Pancreas (tissue), 10 donors: ENCODE results near the gene EIF4A3. TPM values are rescaled to one million over a fixed set of nuclear protein-coding genes. Genes with fewer than 3 reads are reported as not detected.

Source experiments
- ATAC-seq, 4 donors: fragments of 200-7000 bp; cut with Tn5 transposase; one replicate each; pipeline versions ENCODE4 v1.8.0 to v1.9.1; 2020; ENCODE audit warnings: mild to moderate bottlenecking in 4 of 4, moderate library complexity in 4 of 4
- DNase-seq, 6 donors: peaks; one replicate each; pipeline ENCODE4 v3.0.0-alpha.2; 2020
- FAIRE-seq: peaks from 2 replicates; lab custom pipeline; 2012; peaks lifted over from hg19 to GRCh38; lab: Jason Lieb, UNC
- H3K27ac ChIP-seq, 4 donors: fragments of 200-600 bp; sonication (generic); 1 replicate in 3 of 4; 2 replicates in 1 of 4; pipeline versions ENCODE4 v1.5.0 to v1.8.0; 2020
- H3K27me3 ChIP-seq, 4 donors: fragments of 200-600 bp; one replicate each; pipeline ENCODE4 v1.8.0; 2021
- H3K36me3 ChIP-seq, 3 donors: fragments of 200-600 bp; sonication (generic) in 1 of 3; one replicate each; pipeline versions ENCODE4 v1.5.0 to v1.8.0; 2020 to 2021
- H3K4me1 ChIP-seq, 3 donors: fragments of 200-600 bp; one replicate each; pipeline ENCODE4 v1.8.0; 2021
- H3K4me3 ChIP-seq, 4 donors: fragments of 200-600 bp; sonication (generic) in 2 of 4; one replicate each; pipeline versions ENCODE4 v1.5.0 to v1.8.0; 2020 to 2021
- H3K9me3 ChIP-seq, 4 donors: fragments of 200-600 bp; one replicate each; pipeline ENCODE4 v1.8.0; 2021
- CTCF ChIP-seq, 4 donors: fragments of 200-600 bp; sonication (generic) in 3 of 4; IDR thresholded peaks; one replicate each; pipeline versions ENCODE4 v1.5.0 to v1.8.0; 2021; ENCODE audit warnings: antibody characterized with exemption in 4 of 4
- WGBS, 2 donors: extraction: QIAGEN DNeasy Blood & Tissue Kit; methylation state at CpG; one replicate each; pipeline ENCODE4 v1.1.7; 2013; 5-methylcytosine and 5-hydroxymethylcytosine counted together
- intact Hi-C, 3 donors: fragments of 100-400 bp; cut with DNase I; formaldehyde crosslinking; loops; one replicate each; pipeline versions ENCODE4 v1.11.1 to v1.14.2; 2022
- polyA plus RNA-seq, 2 donors: library from polyadenylated mRNA; stranded (reverse); fragments of 200-250 nt; gene quantifications; one replicate each; pipeline ENCODE4 v1.2.3, GENCODE V29; 2013
- total RNA-seq, 6 donors: library from RNA; stranded (reverse); fragmentation: NEBNext Ultra II Directional in 4 of 6; extraction: Animal tissue kit (Norgen Biotek cat#: 25700) in 4 of 6; gene quantifications; one replicate each; pipeline versions ENCODE4 v1.2.1 to v1.2.4, GENCODE V29; 2021 to 2023
- donor health status: healthy with polysubstance abuse.
- donor health status: DM: no; HTN: no; CAD: no; lungs with moderate emphysema.
- donor health status: DM: no; HTN: no; CAD: no.
- donor health status: control.
- donor health status: control.
- donor health status: Bipolar disorder and iron deficiency.
- donor health status: DM: yes; HTN: yes; CAD: no.
- donor health status: DM: no; HTN: no; CAD: no.
- donor health status: DM: no; HTN: no; CAD: no.
- donor health status: DM: yes; HTN: yes; CAD: no.

EIF4A3 gene
- total and polyA plus RNA-seq, 8 donors = 16.2 to 37.2 (median 30.2) TPM

DNA sequence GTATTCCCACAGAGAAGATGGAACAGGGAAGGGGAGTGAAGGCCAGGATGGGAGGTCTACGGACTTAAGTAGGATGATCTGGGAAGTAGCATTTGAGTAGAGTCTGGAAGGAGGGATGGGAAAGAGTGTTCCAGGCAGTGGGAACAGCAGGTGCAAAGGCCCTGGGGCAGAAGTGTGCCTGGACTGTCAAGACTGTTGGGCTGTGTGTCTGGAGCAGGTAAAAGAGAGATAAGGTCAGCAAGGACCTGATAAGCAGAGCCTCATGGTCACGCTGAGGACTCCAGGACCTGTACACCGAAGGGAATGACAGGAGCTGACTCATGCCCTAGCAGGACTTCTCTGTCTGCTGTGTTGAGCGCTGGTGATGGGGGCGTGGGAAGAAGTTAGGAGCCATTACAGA lies 22.2 kb upstream of the EIF4A3 start:
- H3K27ac ChIP-seq = no peak overlapping the region
- ATAC-seq = no peak
- H3K36me3 ChIP-seq = no peaks in the 10 kb centered on the region
- no peaks in the 10 kb centered on the region for H3K4me1 ChIP-seq
- intact Hi-C loops = no loop called here
- FAIRE-seq = no peak
- no peak for DNase-seq
- no peaks in the 10 kb centered on the region for H3K9me3 ChIP-seq
- H3K4me3 ChIP-seq = no peak overlapping the region
- H3K27me3 ChIP-seq = no peaks in the 10 kb centered on the region
- no peak for TF ChIP-seq CTCF (IDR thresholded peaks at IDR 0.05)
- 71 to 73% methylated on average over 5 of the region's 5 CpGs for WGBS, 2 donors

DNA sequence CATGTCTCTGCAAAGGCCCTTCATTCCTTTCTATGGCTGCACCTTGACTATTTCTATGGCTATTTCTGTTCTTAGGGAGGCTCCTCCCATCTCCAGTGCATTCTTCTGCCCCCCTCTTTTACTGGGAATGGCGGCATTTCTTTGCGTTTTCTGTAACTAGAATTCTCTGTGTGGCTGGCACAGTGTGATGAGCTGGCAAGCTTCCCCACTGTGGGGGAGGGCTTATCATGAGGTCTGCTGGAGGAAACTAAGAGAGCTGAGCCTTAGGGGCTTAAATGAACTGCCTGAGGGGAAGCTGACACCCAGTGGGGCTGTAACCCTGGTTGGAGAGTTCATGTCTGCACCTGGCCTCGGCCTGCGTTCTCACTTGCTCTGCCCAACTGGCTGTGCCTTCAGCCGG lies 21.4 kb upstream of the EIF4A3 start:
- FAIRE-seq (no peak), ATAC-seq (no peak), DNase-seq (no peak)
- Histone ChIP-seq H3K27me3 (no peaks in the 10 kb centered on the region), H3K9me3 (no peaks in the 10 kb centered on the region), H3K36me3 (no peaks in the 10 kb centered on the region), H3K4me3 (no peak overlapping the region), H3K4me1 (no peaks in the 10 kb centered on the region), H3K27ac (no peak overlapping the region)
- 64 to 73% methylated on average over 5 of the region's 5 CpGs for WGBS, 2 donors
- intact Hi-C loops = no loop called here
- no peak for TF ChIP-seq CTCF (IDR thresholded peaks at IDR 0.05)

DNA sequence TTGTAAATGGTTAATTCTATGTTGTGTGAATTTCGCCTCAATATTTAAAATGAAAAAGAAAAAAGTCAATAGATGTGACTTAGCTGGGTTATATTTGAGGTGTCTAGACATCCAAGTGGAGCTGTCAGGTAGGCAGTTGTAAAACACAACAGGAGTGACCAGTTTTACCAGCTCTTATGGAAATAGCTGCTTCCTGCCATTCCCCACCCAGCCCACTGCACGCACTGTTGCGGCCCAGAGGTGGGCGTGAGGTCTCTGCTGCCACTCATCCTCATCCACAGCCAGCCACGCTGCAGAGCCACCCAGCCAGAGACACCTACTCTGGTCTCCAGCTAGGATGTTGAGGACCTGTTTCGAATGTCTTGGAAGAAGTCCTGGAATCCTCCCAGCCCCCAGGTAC lies 19.5 kb upstream of the EIF4A3 start:
- FAIRE-seq (no peak), DNase-seq (no peak), ATAC-seq (no peak)
- no peak overlapping the region for H3K27ac ChIP-seq
- H3K27me3 ChIP-seq = no peaks in the 10 kb centered on the region
- H3K36me3 ChIP-seq = no peaks in the 10 kb centered on the region
- intact Hi-C loops = no loop called here
- H3K4me1 ChIP-seq = no peaks in the 10 kb centered on the region
- no peaks in the 10 kb centered on the region for H3K9me3 ChIP-seq
- H3K4me3 ChIP-seq = no peak overlapping the region
- TF ChIP-seq CTCF (IDR thresholded peaks at IDR 0.05) = no peak
- 81 to 82% methylated on average over 6 of the region's 6 CpGs for WGBS, 2 donors

DNA sequence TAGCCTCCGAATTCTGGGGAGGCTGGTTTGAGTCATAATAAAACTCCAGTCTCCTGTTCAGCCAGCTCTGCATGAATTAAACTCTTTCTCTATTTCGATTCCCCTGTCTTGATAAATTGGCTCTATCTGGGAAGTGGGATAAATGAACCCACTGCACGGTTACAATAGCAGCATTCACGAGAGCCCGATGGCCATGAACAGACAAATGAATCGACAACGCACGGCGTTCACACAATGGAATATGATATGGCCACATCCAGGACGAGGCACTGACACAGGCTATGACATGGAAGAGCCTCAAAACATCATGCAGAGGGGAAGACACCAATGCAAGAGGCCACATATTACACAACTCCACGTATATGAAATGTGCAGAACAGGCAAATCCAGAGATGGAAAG lies 17.3 kb upstream of the EIF4A3 start:
- Histone ChIP-seq H3K27ac (no peak overlapping the region), H3K36me3 (no peaks in the 10 kb centered on the region), H3K4me1 (no peaks in the 10 kb centered on the region), H3K4me3 (no peak overlapping the region), H3K27me3 (no peaks in the 10 kb centered on the region), H3K9me3 (no peaks in the 10 kb centered on the region)
- intact Hi-C loops = no loop called here
- no peak for DNase-seq
- no peak for FAIRE-seq
- WGBS, 2 donors = 41 to 50% methylated on average over 11 of the region's 11 CpGs
- ATAC-seq = no peak
- no peak for TF ChIP-seq CTCF (IDR thresholded peaks at IDR 0.05)

- no peak for TF ChIP-seq CTCF (IDR thresholded peaks at IDR 0.05)
- intact Hi-C loops = no loop called here
- H3K27me3 ChIP-seq = no peaks in the 10 kb centered on the region
- no peak overlapping the region for H3K4me3 ChIP-seq
- FAIRE-seq (no peak), ATAC-seq (no peak), DNase-seq (no peak)
- no peaks in the 10 kb centered on the region for H3K9me3 ChIP-seq
- H3K4me1 ChIP-seq = no peaks in the 10 kb centered on the region
- 86 to 90% methylated on average over 4 of the region's 4 CpGs for WGBS, 2 donors
- no peak overlapping the region for H3K27ac ChIP-seq
- no peaks in the 10 kb centered on the region for H3K36me3 ChIP-seq
These were observed 16.4 kb upstream of the EIF4A3 start for GRCh38 chr17:80163336-80163735.
